GM18909 (cell line): Measurements from ENCODE around the gene GABRG3.

Experiments
- ATAC-seq: cut with Tn5 transposase; IDR thresholded peaks from one replicate; pipeline ENCODE4 v1.9.1; 2021; ENCODE audit warnings: mild to moderate bottlenecking; ENCODE audit not compliant: unreplicated experiment, poor library complexity

Gene GABRG3

GRCh38 chr15:27091270-27091940, 120.4 kb downstream of the GABRG3 start:
- no peak for ATAC-seq

GRCh38 chr15:27092390-27092789, 121.4 kb downstream of the GABRG3 start:
- ATAC-seq: no peak

- ATAC-seq: no peak
These were observed 123.3 kb downstream of the GABRG3 start for GRCh38 chr15:27094235-27094634.

- ATAC-seq: no peak
These were observed 125.1 kb downstream of the GABRG3 start for GRCh38 chr15:27095886-27096624.

- ATAC-seq: no peak
These were observed 126.5 kb downstream of the GABRG3 start for GRCh38 chr15:27097506-27097905.

- ATAC-seq: no peak
These were observed 131.0 kb downstream of the GABRG3 start for GRCh38 chr15:27101982-27102381.

- no peak for ATAC-seq
These were observed 140.3 kb downstream of the GABRG3 start for GRCh38 chr15:27111323-27111722.

- ATAC-seq: no peak
These were observed 143.5 kb downstream of the GABRG3 start for GRCh38 chr15:27114473-27114872.

- ATAC-seq: no peak
These were observed 148.8 kb downstream of the GABRG3 start for GRCh38 chr15:27119695-27120266.

- no peak for ATAC-seq
These were observed 150.7 kb downstream of the GABRG3 start for GRCh38 chr15:27121672-27122071.

- ATAC-seq: no peak
These were observed 152.3 kb downstream of the GABRG3 start for GRCh38 chr15:27123291-27123690.

GRCh38 chr15:27123808-27124207, 152.8 kb downstream of the GABRG3 start:
- no peak for ATAC-seq

GRCh38 chr15:27124287-27124871, 153.4 kb downstream of the GABRG3 start:
- no peak for ATAC-seq

- ATAC-seq: no peak
These were observed 154.2 kb downstream of the GABRG3 start for GRCh38 chr15:27125185-27125584.

- ATAC-seq: no peak
These were observed 155.5 kb downstream of the GABRG3 start for GRCh38 chr15:27126449-27126848.

- no peak for ATAC-seq
These were observed 157.0 kb downstream of the GABRG3 start for GRCh38 chr15:27127815-27128570.

GRCh38 chr15:27133249-27133648, 162.3 kb downstream of the GABRG3 start:
- no peak for ATAC-seq

GRCh38 chr15:27134481-27134880, 163.5 kb downstream of the GABRG3 start:
- ATAC-seq: no peak

- no peak for ATAC-seq
These were observed 164.2 kb downstream of the GABRG3 start for GRCh38 chr15:27135151-27135550.

GRCh38 chr15:27137127-27137526, 166.1 kb downstream of the GABRG3 start:
- no peak for ATAC-seq
